Stimulated activated CD4-positive, alpha-beta T cell treated with anti-CD3 and anti-CD28 coated beads, Interleukin-2, amount 100 ng/mL, for 4 hours (primary cell): ENCODE measurements around the gene ST6GALNAC4.
A peak's percentile ranks its signal among the peaks of the same experiment; 100 is the strongest.

ENCODE experiments used
- DNase-seq: peaks from one replicate; pipeline ENCODE4 v3.0.0-alpha.2; 2020; ENCODE audit warnings: low read depth

Gene ST6GALNAC4

GRCh38 chr9:127929625-127929979 is 12.8 kb upstream of the ST6GALNAC4 start:
- no peak for DNase-seq

GRCh38 chr9:127928676-127929624 is 12.1 kb upstream of the ST6GALNAC4 start:
- DNase-seq: no peak

GRCh38 chr9:127927988-127928675 is 11.3 kb upstream of the ST6GALNAC4 start:
- no peak for DNase-seq

GRCh38 chr9:127927201-127927987 is 10.6 kb upstream of the ST6GALNAC4 start:
- DNase-seq: peak; percentile 76

GRCh38 chr9:127926906-127927200 is 10.0 kb upstream of the ST6GALNAC4 start:
- no peak for DNase-seq

GRCh38 chr9:127925959-127926905 is 9.4 kb upstream of the ST6GALNAC4 start:
- no peak for DNase-seq

GRCh38 chr9:127924736-127925444 is 8.0 kb upstream of the ST6GALNAC4 start:
- DNase-seq: no peak

- no peak for DNase-seq
These were observed 6.9 kb upstream of the ST6GALNAC4 start for GRCh38 chr9:127923771-127924170.

- no peak for DNase-seq
These were observed 6.2 kb upstream of the ST6GALNAC4 start for GRCh38 chr9:127923046-127923445.

- peak; percentile 55 for DNase-seq
These were observed 4.8 kb upstream of the ST6GALNAC4 start for GRCh38 chr9:127921557-127922120.

- no peak for DNase-seq
These were observed 4.0 kb upstream of the ST6GALNAC4 start for GRCh38 chr9:127920794-127921193.

- DNase-seq: no peak
These were observed 2.5 kb upstream of the ST6GALNAC4 start for GRCh38 chr9:127919253-127919815.

GRCh38 chr9:127918183-127919107 is 1.6 kb upstream of the ST6GALNAC4 start:
- no peak for DNase-seq

- DNase-seq: no peak
These were observed 762 bp upstream of the ST6GALNAC4 start for GRCh38 chr9:127917603-127918002.

GRCh38 chr9:127915801-127916719 is 781 bp downstream of the ST6GALNAC4 start:
- DNase-seq: no peak

GRCh38 chr9:127915325-127915752 is 1.5 kb downstream of the ST6GALNAC4 start:
- no peak for DNase-seq

- no peak for DNase-seq
These were observed 3.2 kb downstream of the ST6GALNAC4 start for GRCh38 chr9:127913682-127914081.

- no peak for DNase-seq
These were observed 4.0 kb downstream of the ST6GALNAC4 start for GRCh38 chr9:127912882-127913281.
